ENCODE results near the gene CDH4.

The CDH4 gene

DNA sequence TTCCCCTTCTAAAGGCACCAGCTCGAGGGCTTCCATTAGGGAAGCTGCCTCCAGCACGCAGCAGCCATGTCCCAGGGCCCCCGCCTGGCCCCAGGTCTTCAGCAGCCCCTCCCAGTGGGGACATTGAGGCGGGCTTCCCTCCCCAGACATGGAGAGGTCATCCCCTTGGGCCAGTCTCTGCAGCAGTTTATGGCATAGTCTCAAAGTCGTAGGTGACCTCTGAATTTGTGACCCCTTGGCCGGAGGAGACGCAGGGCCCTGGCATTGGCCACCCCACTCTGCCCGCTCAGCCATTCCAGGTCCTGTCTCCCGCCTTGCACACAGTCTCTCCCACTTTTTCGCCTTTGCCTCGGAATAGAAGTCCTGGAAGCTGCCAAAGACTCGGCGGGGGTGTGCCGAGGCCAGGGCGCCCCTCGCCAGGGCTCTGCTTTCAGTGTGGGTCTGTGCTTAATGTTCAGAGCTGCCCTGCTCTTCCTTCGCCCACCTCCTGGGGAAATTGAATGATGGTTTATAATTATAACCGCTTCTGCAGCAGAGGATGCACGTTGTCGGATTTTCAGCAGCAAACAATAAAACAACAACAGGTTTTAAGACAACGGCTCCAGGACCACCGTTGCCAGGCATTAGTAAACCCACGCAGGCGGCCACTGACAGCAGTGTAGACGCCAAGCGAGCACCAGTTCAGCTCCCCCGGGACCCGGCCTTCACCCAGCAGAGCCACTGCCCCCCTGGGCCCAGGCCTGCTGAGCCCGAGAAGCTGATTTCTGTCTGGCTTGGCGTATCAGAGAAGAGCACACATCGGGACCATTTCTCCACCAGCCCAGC is 626.6 kb downstream of the CDH4 start:
- DNase-seq, result no peak

DNA sequence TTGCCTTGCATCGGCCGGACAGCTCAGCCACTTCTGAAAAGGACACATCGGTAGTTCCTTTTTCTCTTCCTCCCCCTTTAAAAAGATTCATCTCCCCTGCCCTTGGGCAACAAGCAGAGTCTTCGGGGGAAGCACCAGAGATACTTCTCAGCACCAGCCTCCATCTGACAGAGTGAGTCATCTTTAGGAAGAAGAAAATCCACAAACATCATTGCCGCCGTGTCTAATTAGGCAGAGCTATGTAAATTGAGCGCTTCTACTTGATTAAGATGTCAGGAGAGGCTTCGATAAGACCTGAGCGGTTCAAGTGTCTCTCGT is 627.2 kb downstream of the CDH4 start:
- no peak for DNase-seq

DNA sequence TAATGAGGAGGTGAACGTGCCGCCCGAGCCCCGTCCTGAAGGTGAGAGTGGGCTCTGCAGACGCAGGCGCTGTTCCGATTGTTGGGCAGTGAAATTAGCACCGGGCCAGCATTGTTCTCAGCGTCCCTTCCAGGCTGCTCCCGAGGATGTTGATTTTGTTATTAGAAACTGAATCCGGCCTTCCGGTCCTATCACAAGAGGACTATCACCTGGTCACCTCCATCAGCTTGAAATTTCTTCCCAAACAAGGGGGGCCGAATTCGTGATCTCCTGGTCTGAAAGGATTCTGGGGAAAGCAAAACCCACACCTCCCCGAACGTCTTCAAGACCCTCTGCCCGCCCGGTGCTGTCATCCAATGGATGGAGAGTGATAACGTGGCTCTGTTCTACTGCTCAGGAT is 627.6 kb downstream of the CDH4 start:
- no peak for DNase-seq

DNA sequence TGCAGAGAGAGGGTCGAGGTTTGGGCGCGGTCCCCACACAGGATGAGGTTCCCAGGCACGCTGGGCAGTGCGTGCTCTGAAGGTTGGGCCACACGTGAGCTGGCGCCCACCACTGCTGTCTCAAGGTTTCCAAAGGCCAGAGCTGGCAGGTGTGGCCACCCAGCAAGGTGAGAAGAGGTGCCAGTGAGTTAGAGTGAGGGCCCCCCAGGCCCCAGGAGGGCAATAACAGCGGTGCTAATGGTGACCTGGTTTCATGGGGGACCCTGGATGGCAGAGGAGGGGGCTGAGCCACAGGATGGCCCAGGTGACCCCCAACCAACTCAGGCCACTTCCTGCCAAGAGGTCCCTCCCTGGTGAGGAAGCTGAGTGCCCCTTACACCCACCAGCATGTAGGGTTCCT is 628.6 kb downstream of the CDH4 start:
- no peak for DNase-seq

DNA sequence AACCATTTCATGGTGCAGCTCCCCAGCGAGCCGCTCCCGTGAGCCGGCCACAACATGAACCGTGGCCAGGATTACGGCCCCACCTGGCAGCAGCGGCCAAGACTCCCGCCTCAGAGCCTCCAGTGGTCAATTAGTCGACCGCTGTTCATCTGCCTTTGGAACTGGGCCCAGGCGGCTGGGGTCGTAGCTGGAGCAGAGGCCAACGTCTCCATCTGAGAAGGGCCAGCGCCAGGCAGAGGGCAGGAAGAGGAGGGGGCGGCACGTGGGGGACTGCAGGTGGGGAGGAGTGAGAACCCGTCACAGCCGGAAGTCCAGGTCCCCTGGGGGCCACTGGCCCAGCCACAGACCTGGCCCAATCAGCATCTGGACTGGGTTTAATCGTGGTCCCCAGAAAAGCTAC is 629.4 kb downstream of the CDH4 start:
- DNase-seq, result no peak

DNA sequence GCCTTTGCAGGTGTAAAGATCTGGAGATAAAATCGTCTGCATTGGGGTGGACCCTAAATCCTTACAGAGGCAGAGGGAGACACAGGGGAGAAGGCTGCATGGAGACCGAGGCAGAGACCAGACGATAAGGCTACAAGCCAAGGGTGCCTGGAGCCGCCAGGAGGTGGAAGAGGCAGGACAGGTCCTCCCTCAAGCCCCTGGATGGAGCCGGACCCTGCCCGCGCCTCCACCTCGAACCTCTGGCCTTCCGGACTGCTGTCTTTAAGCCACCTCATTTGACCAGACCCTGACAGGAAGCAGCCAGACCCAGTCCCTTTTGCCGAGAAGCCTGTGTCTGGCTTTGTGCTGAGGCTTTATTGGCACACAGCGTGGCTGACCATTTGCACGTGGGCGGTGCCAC is 629.8 kb downstream of the CDH4 start:
- no peak for DNase-seq

DNA sequence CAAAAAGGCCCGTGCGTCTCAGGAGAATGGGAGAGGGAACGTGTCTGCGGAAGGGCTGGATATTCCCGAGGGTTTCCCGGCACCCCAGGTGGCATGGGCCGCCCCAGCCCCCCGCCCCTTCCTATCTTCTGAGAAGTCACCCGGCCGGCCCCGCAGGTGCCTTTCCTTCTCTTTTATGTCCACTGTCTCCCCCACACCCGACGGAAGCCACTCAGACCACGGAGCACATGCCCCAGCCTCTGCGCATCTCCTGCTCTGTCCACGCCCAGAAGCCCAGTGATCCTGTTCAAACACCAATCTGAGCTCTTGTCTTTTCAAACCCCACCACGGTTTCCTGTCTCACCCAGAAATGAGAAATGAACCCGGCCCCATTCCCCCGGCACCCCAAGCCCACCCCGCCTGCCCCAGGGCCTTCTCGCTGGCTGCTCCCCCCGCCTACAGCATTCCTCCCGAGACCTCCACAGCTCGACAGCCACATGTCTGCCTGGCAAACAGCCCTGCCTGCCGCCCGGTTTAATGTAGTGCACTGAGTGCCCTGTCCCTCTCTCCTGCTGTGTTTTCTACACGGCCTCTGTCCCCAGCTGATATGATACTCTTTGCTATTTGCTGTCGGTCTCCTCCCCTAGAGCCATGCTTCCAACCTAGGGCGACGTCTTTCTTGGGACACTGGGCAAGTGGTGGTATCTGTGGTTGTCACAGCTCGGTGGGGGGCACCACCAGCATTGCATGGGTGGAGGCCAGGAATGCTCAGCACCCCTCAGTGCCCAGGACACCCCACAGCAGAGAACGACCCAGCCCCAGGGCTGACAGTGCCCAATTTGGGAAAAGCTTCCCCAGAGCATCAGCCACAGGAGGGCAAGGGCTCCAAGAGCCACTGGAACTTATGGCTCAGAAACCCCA is 630.9 kb downstream of the CDH4 start:
- DNase-seq, result no peak

DNA sequence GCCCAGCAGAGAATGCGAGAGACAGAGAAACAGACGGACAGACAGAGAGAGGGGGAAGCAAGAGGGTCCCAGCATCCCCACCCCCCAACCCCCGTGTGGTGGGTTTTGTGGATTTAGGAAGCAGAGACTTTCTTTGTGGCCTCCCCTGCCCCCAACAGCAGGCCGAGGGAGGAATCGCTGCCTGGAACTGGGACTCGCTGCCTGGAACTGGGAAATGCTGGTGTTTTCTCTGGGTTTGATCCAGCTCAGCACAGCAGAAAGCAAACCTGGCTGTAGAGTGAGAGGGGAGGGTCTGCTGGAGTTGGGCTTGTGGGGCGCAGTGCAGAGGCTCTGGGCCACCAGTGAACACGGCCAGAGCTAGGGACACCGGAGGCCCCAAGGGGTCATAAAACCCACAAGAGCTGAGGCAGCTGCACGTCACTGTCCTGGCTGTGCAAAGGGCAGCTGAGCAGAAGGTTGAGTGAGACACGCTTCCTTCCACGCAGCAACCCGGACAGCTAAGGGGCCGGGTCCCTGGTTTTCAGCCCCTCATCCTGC is 631.9 kb downstream of the CDH4 start:
- DNase-seq, result no peak

DNA sequence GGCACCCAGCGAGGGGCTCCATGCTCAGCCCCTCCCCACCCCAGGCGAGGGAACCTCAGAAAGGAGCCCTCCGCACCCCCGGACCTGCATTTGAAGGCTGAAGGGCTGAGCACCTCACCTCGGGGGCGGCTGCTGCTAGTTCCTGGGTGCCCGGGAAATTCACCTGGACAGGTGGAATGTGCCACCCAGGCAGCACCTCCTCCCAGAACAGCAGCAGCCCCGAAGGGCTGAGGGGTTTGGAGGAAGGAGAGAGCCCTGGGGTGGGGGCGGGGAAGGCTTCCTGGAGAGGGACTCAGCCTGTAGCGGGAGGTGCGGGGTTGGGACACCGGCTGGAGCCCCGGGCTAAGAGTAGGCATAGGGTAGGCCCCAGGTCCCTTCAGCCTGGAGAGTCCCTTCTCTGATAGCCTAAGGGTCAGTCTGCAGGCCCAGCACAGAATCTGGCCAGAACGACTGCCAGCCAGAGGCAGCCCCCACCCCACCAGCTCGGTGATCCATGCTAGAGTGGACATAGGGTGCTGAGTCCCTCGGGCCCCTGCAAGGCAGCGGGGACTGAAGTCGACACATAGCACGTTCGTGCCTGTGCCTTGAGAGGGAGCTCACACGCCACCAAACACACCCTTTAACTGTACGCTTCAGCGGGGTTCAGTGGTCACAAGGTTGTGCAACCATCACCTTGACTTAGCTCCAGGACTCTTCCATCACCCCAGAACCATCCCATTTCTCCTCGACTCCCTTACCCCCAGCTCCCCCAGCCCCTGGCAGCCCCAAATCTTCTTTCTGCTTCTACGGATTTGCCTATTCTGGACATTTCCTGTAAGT is 632.7 kb downstream of the CDH4 start:
- no peak for DNase-seq

DNA sequence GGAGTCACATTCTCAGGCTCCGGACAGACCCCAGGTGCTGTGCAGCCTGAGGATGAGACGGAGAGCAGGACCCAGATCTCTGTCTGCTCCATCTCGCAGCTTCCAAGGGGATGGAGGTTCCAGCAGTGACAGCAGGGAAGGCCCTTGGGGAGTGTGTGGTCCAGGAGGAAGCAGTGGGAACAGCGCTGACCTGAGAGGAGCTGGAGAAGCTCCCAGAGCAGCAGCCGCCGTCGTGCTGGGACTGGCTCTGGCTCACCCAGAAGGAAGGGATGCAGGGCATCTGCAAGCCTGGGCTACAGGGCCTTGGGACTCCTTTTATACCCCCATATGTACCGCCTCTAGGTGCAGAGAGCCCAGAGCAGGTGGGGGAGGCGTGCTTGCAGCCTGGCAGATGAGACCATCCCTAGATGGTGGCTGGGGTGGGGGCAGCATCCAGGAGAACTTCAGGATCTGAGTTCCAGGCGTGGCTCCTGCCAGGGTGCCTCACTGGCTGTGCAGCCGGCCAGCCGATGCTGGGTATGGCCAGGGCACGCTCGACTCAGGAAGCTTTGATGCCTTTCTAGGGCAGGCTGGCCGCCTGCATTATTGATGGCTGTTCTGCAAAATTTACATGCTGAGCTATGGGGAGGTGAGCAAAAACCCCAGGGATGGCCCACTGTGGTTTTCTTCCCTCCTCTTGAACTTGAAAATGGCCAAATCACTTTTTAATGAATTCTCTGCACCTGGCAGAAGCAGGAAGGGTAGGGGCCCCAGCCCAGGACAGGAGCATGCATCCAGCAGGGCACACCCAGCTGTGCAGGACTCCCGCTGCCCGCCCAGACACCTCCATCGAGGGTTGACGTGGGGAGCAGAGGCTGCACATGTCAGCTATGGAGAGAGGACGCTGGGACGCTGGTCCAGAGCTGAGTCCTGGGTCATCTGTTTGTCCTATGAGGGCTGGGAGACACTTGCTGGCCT is 634.0 kb downstream of the CDH4 start:
- no peak for DNase-seq

DNA sequence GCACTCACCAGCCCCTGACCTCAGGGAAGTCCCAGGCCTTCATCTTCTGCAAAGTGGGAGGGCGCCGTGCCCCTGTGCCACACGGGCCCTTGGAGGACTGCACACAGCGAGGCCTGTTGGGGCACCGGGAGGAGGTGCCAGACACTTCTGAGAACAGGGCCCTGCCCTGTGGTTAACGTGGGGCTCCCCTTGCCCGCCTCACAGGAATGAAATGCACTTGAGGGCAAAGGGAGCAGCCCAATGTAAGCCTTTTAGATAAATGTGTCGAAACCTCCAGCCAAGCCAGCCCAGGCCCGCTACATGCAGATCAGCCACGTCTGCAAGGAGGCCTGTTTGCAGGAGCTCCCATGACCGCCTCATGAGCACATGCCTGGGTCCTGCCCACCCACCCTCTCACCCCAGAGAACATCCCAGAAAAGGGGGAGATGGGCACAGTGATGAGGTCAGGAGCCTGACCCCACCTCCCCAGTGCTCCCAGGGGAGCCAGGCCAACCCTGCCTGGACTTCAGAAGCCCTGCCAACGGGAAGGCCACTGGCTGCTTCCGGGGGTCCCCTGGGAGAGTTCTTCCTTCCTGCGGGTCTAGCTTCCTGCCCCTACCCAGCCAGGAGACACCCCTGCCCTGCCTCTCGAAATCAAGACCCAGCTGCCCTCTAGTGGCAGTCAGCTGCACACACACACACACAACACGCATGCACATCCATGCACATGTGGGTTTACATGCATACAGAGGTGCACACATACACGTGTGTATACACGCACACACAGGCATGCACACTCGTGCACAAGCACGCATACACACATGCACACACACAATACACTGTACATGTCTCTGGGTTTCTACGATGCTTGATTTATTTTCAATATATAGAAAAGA is 634.9 kb downstream of the CDH4 start:
- no peak for DNase-seq

DNA sequence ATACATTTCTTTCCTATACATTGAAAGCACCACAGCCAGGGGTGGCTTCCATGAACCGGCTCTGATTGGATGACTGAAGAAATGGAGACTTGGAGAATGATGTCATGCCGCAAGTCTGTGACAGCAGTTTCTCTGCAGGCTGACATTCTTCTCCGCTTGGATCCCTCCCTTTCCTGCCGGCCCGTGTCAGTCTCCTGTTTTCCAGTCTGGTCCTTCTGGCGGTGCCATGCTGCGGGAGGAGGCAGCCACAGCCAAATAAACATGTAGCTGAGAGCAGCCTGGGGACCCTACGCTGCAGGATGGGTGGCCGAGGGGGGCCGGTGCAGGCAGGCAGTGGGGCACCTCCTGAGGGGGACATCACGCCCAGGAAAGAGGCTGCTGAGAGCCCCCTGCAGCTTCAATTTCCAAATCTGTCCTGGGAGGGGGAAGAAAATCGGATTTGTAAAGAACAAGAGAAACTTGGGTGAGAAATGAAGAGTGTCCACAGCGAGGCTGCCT is 635.6 kb downstream of the CDH4 start:
- no peak for DNase-seq

DNA sequence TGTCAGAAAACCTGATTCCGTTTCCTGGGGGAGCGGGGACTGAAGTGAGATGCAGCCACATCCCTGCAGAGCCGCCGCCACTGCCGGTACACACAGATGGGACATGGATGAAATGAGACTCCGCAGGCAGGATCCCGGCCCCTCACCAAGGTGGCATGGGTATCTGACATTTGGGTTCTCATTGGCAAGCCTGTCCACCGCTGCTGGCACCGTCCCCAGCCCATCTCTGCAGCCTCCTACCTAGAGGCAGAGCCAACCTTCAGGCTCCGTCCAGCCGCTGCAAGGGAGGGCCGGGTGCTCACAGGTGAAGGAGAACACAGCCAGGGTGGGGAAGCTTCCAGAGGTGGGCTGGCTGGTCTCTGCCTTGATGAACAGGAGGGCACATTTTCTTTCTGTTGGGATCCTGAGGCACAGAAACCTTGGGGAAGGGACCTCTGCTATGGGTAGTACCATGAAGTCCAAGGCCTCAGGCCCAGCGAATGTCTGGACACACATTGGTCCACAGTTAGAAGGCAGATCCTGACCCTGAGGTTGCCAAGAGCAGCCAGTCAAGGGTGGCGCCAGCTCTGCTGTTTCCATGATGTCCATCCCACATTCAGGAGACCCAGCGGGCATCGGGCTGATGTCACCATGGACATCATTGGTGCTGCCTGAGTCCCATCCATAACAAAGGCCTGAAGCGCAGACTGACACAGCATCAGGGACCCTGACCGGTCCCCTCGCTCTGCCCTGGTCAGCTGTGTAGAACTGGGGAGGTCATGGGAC is 636.2 kb downstream of the CDH4 start:
- DNase-seq, result no peak

DNA sequence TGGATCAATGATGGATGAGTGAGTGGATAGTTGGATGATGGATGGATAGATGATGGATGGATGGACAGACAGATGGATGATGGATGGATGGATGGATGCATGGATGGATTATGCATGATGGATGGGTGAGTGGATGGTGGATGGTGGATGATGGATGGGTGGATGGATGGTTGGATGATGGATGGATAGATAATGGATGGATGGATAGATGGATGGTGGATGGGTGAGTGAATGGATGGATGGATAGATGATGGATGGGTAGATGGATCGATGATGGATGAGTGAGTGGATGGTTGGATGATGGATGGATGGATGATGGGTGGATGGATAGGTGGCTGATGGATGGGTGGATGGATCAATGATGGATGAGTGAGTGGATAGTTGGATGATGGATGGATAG is 637.6 kb downstream of the CDH4 start:
- no peak for DNase-seq

DNA sequence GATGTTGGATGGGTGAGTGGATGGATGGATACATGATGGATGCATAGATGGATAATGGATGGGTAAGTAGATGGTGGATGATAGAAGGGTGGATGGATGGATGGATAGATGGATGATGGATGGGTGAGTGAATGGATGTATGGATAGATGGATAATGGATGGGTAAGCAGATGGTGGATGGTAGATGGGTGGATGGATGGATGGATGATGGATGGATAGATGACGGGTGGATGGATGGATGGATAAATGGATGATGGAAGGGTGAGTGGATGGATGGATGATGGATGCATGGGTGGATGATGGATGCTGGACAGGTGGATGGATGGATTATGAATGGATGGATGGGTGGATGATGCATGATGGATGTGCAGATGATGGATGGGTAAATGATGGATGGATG is 638.1 kb downstream of the CDH4 start:
- no peak for DNase-seq

DNA sequence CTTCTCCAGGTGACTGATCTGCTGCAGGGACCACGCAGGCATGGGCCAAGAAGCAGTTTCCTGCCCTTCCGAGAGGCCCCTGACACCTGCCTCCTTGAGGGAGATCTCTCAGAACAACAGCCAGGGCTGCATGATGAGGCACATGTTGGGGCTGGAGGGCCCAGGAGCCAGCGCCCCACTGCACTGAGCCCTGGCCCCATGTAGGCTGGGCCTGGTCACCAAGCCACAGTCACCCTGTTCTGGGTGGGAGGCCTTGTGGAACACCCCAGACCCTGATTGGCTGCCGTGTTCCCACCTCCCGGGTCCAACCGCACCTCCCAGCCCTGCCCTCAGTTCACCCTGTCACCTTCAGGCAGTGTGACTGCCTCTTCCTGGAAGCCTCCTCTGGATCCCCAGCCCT is 639.4 kb downstream of the CDH4 start:
- no peak for DNase-seq

DNA sequence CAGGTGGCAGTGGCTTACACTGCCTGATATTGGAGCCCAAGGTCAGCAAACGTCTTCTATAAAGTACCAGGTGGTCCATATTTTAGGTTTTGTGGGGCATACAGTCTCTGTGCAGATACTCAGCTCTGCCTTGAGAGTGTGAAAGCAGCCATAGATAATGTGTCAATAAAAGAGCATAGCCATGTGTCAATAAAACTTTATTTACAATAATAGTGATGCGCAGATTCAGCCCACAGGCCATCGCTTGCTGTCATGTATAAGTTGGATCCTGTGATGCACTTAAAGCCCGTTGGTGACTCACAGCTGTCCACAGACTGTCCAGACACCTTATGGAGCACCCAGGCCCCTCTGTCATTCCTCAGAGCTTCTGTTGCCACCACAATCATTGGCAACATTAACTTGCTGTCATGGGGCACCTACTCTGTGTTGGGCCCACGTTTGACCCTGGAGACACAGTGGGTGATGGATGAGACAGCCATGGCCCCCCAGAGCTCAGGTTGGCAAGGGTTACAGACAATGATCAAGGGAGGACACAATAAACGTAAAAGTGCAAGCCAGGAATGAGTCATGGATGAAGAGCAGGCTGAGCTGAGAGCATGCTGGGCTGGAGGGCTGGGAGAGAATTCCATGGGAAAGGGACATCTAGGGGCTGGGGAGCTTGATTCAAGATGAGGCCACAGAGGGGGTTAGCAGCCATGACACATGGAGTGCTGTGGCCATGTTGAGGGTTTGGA is 640.0 kb downstream of the CDH4 start:
- no peak for DNase-seq

DNA sequence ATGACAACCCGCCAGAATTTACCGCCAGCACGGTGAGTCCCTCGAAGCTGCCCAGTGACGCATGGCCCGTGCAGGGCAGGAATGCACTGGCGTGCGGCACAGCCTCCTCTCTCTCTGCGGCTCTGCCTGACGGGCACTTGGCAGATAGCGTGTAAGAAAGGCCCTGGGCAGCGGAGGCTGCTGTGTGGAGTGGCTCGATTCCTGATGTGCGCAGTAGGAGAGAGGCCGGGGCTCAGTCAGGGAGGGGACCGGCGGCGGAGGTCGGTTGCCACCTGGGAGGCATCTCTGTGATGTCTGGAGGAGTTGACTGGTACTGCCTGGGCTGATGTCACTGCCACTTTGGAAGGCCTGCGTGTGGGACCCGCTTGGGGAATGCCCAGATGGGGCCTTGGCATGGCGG is 643.0 kb downstream of the CDH4 start:
- DNase-seq, result no peak

DNA sequence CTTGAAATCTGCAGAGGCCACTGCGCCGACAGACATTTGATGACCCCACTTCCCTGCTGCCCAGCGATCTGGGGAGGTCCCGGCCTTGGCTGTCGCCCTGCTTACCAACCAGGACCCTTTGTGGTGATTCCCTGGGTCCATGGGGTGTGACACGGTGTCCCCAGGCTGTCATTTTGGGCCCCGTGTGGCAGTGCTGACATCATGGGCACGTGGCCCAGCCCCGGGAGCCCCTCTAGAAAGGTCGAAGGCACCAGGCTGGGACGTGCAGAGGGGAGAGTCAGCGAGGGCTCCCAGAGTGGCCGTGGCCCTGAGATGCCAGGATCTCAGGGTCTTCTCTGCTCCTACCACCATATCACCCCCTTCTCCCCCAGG is 643.6 kb downstream of the CDH4 start:
- DNase-seq, result no peak
